Neural progenitor cell (in vitro differentiated cells): ENCODE results near the gene SPTAN1. TPM values are rescaled to one million over a fixed set of nuclear protein-coding genes. Genes with fewer than 3 reads are reported as not detected.

Experiments used
- DNase-seq: peaks from one replicate; pipeline ENCODE4 v3.0.0-alpha.2; 2016; ENCODE audit warnings: low spot score
- H2AFZ ChIP-seq: fragments of 200-600 bp; sonication (generic); replicated peaks from 2 replicates; pipeline ENCODE4 v1.6.1; 2016; ENCODE audit warnings: antibody characterized with exemption
- H3F3A ChIP-seq: fragments of 200-600 bp; sonication (generic); 2 replicates; pipeline ENCODE4 v1.6.1; 2016; ENCODE audit warnings: antibody characterized with exemption, low read depth
- H3K27ac ChIP-seq: fragments of 200-600 bp; sonication (generic); 2 replicates; pipeline ENCODE4 v1.5.1; 2016; ENCODE audit warnings: mild to moderate bottlenecking
- H3K27me3 ChIP-seq: fragments of 200-600 bp; sonication (generic); 2 replicates; pipeline ENCODE4 v1.6.1; 2016; ENCODE audit warnings: mild to moderate bottlenecking, moderate library complexity
- H3K36me3 ChIP-seq: fragments of 200-600 bp; sonication (generic); 2 replicates; pipeline ENCODE4 v1.5.1; 2016
- H3K4me1 ChIP-seq: fragments of 200-600 bp; sonication (generic); 2 replicates; pipeline ENCODE4 v1.6.1; 2016; ENCODE audit warnings: mixed run types
- H3K4me2 ChIP-seq: fragments of 200-600 bp; sonication (generic); 2 replicates; pipeline ENCODE4 v1.6.1; 2016
- H3K4me3 ChIP-seq: fragments of 200-600 bp; sonication (generic); 2 replicates; pipeline ENCODE4 v1.5.1; 2016
- H3K79me2 ChIP-seq: fragments of 200-600 bp; sonication (generic); 2 replicates; pipeline ENCODE4 v1.6.1; 2016; ENCODE audit warnings: low read depth
- H3K9ac ChIP-seq: fragments of 200-600 bp; sonication (generic); 2 replicates; pipeline ENCODE4 v1.6.1; 2016
- H3K9me3 ChIP-seq: fragments of 200-600 bp; sonication (generic); 2 replicates; pipeline ENCODE4 v1.5.1; 2016; ENCODE audit warnings: low read depth
- H4K20me1 ChIP-seq: fragments of 200-600 bp; sonication (generic); 2 replicates; pipeline ENCODE4 v1.6.1; 2016; ENCODE audit warnings: low read depth
- H3K27ac Mint-ChIP-seq: 3 replicates; pipeline ENCODE4 v1.8.0; 2021; ENCODE audit warnings: mixed read lengths
- H3K27me3 Mint-ChIP-seq: 2 replicates; pipeline ENCODE4 v1.8.0; 2022; ENCODE audit warnings: low read depth, mild to moderate bottlenecking, inconsistent platforms, moderate library complexity, mixed read lengths; ENCODE audit not compliant: insufficient read depth
- H3K36me3 Mint-ChIP-seq: 3 replicates; pipeline ENCODE4 v1.8.0; 2021; ENCODE audit warnings: mixed read lengths
- H3K4me1 Mint-ChIP-seq: 3 replicates; pipeline ENCODE4 v1.8.0; 2021; ENCODE audit warnings: mixed read lengths
- H3K4me3 Mint-ChIP-seq: 3 replicates; pipeline ENCODE4 v1.8.0; 2021; ENCODE audit warnings: mild to moderate bottlenecking, moderate library complexity, mixed read lengths
- H3K9me3 Mint-ChIP-seq: 3 replicates; pipeline ENCODE4 v1.8.0; 2020; ENCODE audit warnings: mixed read lengths
- EZH2 ChIP-seq: fragments of 200-600 bp; sonication (generic); IDR thresholded peaks from 2 replicates; pipeline ENCODE4 v1.6.1; 2017; ENCODE audit warnings: antibody characterized with exemption, mild to moderate bottlenecking, moderate library complexity
- EZH2phosphoT487 ChIP-seq: fragments of 200-600 bp; sonication (generic); IDR thresholded peaks from 2 replicates; pipeline ENCODE4 v1.6.1; 2017; ENCODE audit warnings: antibody characterized with exemption
- total RNA-seq: library from RNA; depleted of rRNA; stranded (reverse); fragments of >200 nt; gene quantifications from 2 replicates; pipeline ENCODE4 v1.2.3, GENCODE V29; 2015; ENCODE audit warnings: low replicate concordance
- TF ChIP-seq, protein P1 (sequence below): fragments of 200-600 bp; sonication (generic); IDR thresholded peaks from 2 replicates; pipeline ENCODE4 v1.5.1; 2017; ENCODE audit warnings: antibody characterized with exemption, mild to moderate bottlenecking

Gene SPTAN1
- total RNA-seq, 1 donor from 2014 or later = 112 TPM

DNA sequence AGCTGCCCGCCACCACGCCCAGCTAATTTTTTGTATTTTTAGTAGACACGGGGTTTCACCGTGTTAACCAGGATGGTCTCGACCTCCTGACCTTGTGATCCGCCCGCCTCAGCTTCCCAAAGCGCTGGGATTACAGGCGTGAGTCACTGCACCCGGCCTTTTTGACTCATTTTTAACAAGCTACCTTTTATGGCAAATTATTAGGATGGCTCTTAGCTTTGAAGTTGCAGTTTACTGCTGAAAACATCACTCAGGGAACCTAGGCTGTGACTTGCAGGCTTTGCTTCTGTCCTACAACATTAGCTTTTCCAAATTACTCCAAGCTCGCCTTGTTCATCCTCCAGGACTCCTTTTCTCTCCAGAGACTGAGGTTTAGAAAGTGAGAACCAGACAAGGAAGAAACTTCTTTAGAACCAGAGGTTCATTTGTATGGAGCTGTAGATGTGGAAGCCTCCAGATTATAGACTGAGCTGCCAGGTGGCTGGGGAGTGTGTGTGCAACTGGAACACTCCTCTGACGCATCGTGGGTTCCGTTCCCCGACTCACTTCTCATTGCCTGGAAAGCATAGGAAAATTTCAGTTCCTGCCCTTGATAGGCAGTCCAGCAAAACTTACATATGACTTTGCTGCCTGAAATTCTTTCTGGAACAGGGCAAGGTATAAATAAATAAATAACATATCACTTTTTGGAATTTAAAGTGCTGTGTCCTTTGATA is 23.8 kb upstream of the SPTAN1 start:
- H3K9ac ChIP-seq = no peak overlapping the region
- H2AFZ ChIP-seq = no peak overlapping the region
- H3K4me3 ChIP-seq = no peak overlapping the region
- Mint-ChIP-seq H3K27me3 (no peaks in the 10 kb centered on the region), H3K4me3 (no peak overlapping the region), H3K36me3 (peaks cover 23% of the 10 kb centered on the region), H3K4me1 (peaks cover 2% of the 10 kb centered on the region), H3K27ac (no peak overlapping the region), H3K9me3 (no peaks in the 10 kb centered on the region)
- peaks cover 2% of the 10 kb centered on the region for H3K4me1 ChIP-seq
- no peaks in the 10 kb centered on the region for H3K27me3 ChIP-seq
- H4K20me1 ChIP-seq = no peaks in the 10 kb centered on the region
- peaks cover 5% of the 10 kb centered on the region for H3F3A ChIP-seq
- TF ChIP-seq EZH2 = no peak
- H3K36me3 ChIP-seq = no peaks in the 10 kb centered on the region
- no peaks in the 10 kb centered on the region for H3K79me2 ChIP-seq
- no peak overlapping the region for H3K4me2 ChIP-seq
- no peaks in the 10 kb centered on the region for H3K9me3 ChIP-seq
- no peak overlapping the region for H3K27ac ChIP-seq
- DNase-seq = no peak

DNA sequence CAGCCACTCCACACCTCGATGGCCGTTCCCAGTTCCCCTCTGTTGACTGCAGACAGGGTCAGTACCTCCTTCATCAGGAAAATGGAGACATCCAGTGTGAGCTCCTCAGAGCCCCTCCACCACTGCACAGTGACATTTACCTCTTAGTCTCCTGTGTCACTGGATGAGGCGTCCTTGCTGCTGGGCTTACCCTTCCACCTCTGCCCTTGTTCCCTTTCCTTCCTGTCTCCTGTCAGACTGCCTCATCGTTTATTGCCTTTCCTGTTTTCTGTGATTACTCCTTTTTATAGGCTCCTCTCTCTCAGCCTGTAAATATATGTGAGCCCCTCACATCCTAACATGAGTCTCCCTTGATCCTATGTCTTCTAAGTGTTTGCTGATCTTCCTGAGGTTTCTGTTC is 23.2 kb upstream of the SPTAN1 start:
- Mint-ChIP-seq H3K27ac (no peak overlapping the region), H3K4me3 (no peak overlapping the region), H3K4me1 (no peaks in the 10 kb centered on the region), H3K27me3 (no peaks in the 10 kb centered on the region), H3K9me3 (no peaks in the 10 kb centered on the region), H3K36me3 (peaks cover 23% of the 10 kb centered on the region)
- H4K20me1 ChIP-seq = no peaks in the 10 kb centered on the region
- no peaks in the 10 kb centered on the region for H3K36me3 ChIP-seq
- no peak overlapping the region for H3K9ac ChIP-seq
- H3F3A ChIP-seq = no peaks in the 10 kb centered on the region
- no peaks in the 10 kb centered on the region for H3K27me3 ChIP-seq
- no peaks in the 10 kb centered on the region for H3K79me2 ChIP-seq
- H3K4me3 ChIP-seq = no peak overlapping the region
- no peak overlapping the region for H3K27ac ChIP-seq
- H3K4me2 ChIP-seq = no peak overlapping the region
- TF ChIP-seq EZH2 (no peak), EZH2phosphoT487 (no peak)
- TF ChIP-seq, protein P1, sequence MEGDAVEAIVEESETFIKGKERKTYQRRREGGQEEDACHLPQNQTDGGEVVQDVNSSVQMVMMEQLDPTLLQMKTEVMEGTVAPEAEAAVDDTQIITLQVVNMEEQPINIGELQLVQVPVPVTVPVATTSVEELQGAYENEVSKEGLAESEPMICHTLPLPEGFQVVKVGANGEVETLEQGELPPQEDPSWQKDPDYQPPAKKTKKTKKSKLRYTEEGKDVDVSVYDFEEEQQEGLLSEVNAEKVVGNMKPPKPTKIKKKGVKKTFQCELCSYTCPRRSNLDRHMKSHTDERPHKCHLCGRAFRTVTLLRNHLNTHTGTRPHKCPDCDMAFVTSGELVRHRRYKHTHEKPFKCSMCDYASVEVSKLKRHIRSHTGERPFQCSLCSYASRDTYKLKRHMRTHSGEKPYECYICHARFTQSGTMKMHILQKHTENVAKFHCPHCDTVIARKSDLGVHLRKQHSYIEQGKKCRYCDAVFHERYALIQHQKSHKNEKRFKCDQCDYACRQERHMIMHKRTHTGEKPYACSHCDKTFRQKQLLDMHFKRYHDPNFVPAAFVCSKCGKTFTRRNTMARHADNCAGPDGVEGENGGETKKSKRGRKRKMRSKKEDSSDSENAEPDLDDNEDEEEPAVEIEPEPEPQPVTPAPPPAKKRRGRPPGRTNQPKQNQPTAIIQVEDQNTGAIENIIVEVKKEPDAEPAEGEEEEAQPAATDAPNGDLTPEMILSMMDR = no peak
- no peaks in the 10 kb centered on the region for H3K9me3 ChIP-seq
- DNase-seq = no peak
- no peaks in the 10 kb centered on the region for H3K4me1 ChIP-seq
- H2AFZ ChIP-seq = no peak overlapping the region

DNA sequence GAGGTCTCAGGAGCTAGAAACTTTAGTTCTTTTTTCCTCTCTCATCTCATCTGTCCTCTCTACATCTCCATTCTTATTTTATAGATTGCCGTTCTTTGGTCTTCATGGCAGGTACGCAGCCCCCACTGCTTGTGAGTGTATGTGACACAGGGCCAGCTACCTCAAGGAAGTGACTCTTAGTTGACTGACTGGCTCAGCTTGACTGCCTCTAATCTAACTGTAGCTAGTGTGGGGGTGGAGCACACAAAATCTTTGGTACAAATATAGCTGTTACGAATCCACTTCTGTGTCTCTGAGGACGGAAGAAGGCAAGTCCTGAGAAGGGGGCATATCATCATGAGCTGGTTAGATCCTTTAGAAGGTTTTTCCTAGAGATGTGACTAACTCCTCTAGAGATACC is 19.8 kb upstream of the SPTAN1 start:
- H3K4me1 Mint-ChIP-seq = no peaks in the 10 kb centered on the region
- no peak overlapping the region for H3K27ac ChIP-seq
- no peak overlapping the region for H3K4me2 ChIP-seq
- TF ChIP-seq EZH2phosphoT487 (no peak), EZH2 (no peak)
- TF ChIP-seq, protein P1 = no peak
- H3K4me3 ChIP-seq = no peak overlapping the region
- H3K36me3 Mint-ChIP-seq = peaks cover 11% of the 10 kb centered on the region
- H3K4me3 Mint-ChIP-seq = no peak overlapping the region
- no peaks in the 10 kb centered on the region for H3K27me3 Mint-ChIP-seq
- no peaks in the 10 kb centered on the region for H3K79me2 ChIP-seq
- no peaks in the 10 kb centered on the region for H4K20me1 ChIP-seq
- H3K27ac Mint-ChIP-seq = no peak overlapping the region
- H3K9me3 ChIP-seq = no peaks in the 10 kb centered on the region
- no peak overlapping the region for H2AFZ ChIP-seq
- H3K9me3 Mint-ChIP-seq = no peaks in the 10 kb centered on the region
- no peaks in the 10 kb centered on the region for H3K4me1 ChIP-seq
- no peaks in the 10 kb centered on the region for H3K27me3 ChIP-seq
- no peak for DNase-seq
- no peaks in the 10 kb centered on the region for H3F3A ChIP-seq
- H3K9ac ChIP-seq = no peak overlapping the region
- no peaks in the 10 kb centered on the region for H3K36me3 ChIP-seq

DNA sequence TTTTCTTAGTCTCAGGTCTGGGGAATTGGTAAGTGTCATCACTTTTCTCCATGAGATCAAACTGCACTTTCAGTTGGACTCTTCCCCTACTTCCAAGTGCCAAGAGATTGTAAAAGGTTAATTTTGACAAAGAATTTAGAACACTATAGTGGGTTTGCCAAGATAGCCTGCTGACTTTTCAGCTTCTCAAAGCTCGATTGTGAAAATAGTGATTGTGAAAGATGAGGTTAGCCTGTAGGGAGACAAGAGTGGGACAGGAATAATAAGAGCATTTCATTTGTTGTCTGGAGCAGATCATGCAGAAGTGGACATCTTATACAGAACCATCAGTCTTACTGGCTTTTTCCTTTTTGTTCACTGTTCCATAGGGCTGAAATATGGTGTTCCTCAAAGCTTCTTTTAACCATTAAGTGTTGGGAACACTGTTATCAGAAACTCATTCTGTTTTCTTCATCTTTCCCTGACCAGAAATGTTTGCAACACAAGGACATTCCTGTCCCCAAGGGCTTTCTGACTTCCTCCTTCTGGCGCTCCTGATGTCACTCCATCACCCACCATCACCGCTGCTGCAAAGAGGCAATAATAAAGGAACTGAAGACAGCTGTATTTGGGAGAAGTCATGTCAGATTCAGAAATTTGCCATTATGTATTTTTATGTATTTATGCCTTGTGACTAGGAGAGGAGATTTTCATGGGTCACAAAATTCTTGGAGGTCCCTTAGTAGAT is 11.6 kb upstream of the SPTAN1 start:
- Mint-ChIP-seq H3K9me3 (no peaks in the 10 kb centered on the region), H3K4me1 (no peaks in the 10 kb centered on the region), H3K4me3 (no peak overlapping the region), H3K36me3 (peaks cover 16% of the 10 kb centered on the region), H3K27ac (no peak overlapping the region), H3K27me3 (no peaks in the 10 kb centered on the region)
- Histone ChIP-seq H3F3A (peaks cover 5% of the 10 kb centered on the region), H4K20me1 (no peaks in the 10 kb centered on the region), H3K9me3 (no peaks in the 10 kb centered on the region), H3K4me2 (no peak overlapping the region), H3K27ac (no peak overlapping the region), H3K4me3 (no peak overlapping the region), H3K36me3 (no peaks in the 10 kb centered on the region), H3K27me3 (no peaks in the 10 kb centered on the region), H3K9ac (no peak overlapping the region), H2AFZ (no peak overlapping the region), H3K79me2 (no peaks in the 10 kb centered on the region), H3K4me1 (no peaks in the 10 kb centered on the region)
- TF ChIP-seq EZH2phosphoT487 (no peak), EZH2 (no peak)
- TF ChIP-seq, protein P1 = no peak
- no peak for DNase-seq
